ENCODE data around the gene GRM1.

- TF ChIP-seq CTCF (IDR thresholded peaks at IDR 0.05; ENCODE audit: low read depth, low read length) (no peak), EZH2phosphoT487 (IDR thresholded peaks at IDR 0.05; ENCODE audit: low read depth) (no peak)
Observed at GRCh38 chr6:146211646-146212045, 182.8 kb downstream of the GRM1 start.

All from OCI-LY3 (cell line).